ENCODE measurements around the gene PIGL. TPM values are rescaled to one million over a fixed set of nuclear protein-coding genes. Genes with fewer than 3 reads are reported as not detected.

The PIGL gene
- total and polyA plus RNA-seq, 2 of the 4 experiments (the other 2 are of a cell fraction) = 17.9 to 29.5 TPM

- no peak overlapping the region for H2BK15ac ChIP-seq (ENCODE audit: low read depth, low read length)
- no TSS peak for BruUV-seq (replicated peaks)
- CTCF ChIA-PET = interaction anchor here (0.6 kb wide), 1 partner anchor 118 kb away, joined by 3 read pairs; no protein-coding TSS in a partner anchor
- H2BK5ac ChIP-seq (ENCODE audit: low read depth, low read length, poor library complexity, severe bottlenecking) = no peak overlapping the region
- peaks cover 13% of the 10 kb centered on the region for H3K36me3 ChIP-seq (ENCODE audit: control insufficient read depth, insufficient read depth, low read length)
- no peak overlapping the region for H3K4me3 ChIP-seq (ENCODE audit: insufficient read depth, low read depth, low read length)
- no peak overlapping the region for H2AFZ ChIP-seq (replicated peaks; ENCODE audit: low read length, poor library complexity)
- H3K4ac ChIP-seq (ENCODE audit: low read depth, low read length) = no peak overlapping the region
- no peak overlapping the region for H4K91ac ChIP-seq (ENCODE audit: insufficient read depth, low read depth, low read length)
- H3K14ac ChIP-seq (replicated peaks; ENCODE audit: low read depth, low read length) = no peak overlapping the region
- H3K9me3 ChIP-seq (ENCODE audit: control insufficient read depth, insufficient read depth, low read length) = no peaks in the 10 kb centered on the region
- H3K4me1 ChIP-seq (ENCODE audit: control insufficient read depth, insufficient read depth, low read length) = no peaks in the 10 kb centered on the region; the same call in 1 of the 2 replicates
- H3K56ac ChIP-seq (ENCODE audit: extremely low read depth, insufficient read depth, low read length) = no peak overlapping the region
- H3K23ac ChIP-seq (ENCODE audit: low read depth, low read length) = no peak overlapping the region
- dilution Hi-C loops (cut with HindIII; ENCODE audit: low sequenced_read_pairs, unreplicated experiment) (no loop called here), intact Hi-C loops (cut with micrococcal nuclease) (no loop called here), in situ Hi-C loops (cut with MboI; ENCODE audit: low sequenced_read_pairs) (no loop called here)
- no peak overlapping the region for H2BK120ac ChIP-seq (ENCODE audit: low read depth, low read length)
- no peaks in the 10 kb centered on the region for H4K20me1 ChIP-seq (ENCODE audit: insufficient read depth, low read length)
- no peak overlapping the region for H2BK20ac ChIP-seq (ENCODE audit: low read depth, low read length)
- no peak overlapping the region for H3K18ac ChIP-seq (ENCODE audit: low read depth, low read length)
- H3K27me3 ChIP-seq (ENCODE audit: control insufficient read depth, insufficient read depth, low read length) = no peaks in the 10 kb centered on the region
- H4K5ac ChIP-seq (ENCODE audit: low read depth, low read length) = no peak overlapping the region
- no peak overlapping the region for H3K9ac ChIP-seq (ENCODE audit: low read depth, low read length)
- DNase-seq (no peak), ATAC-seq (ENCODE audit: low read depth) (no peak)
- WGBS, 2 experiments (ENCODE audit: extremely low coverage in 2 of 2, insufficient read length in 1 of 2) = no CpG with 5 or more reads among the region's 1 CpG
- H3K9me1 ChIP-seq (ENCODE audit: insufficient read depth, low read length) = peaks cover 8% of the 10 kb centered on the region; the same call in 1 of the 2 replicates
- H3K79me1 ChIP-seq (ENCODE audit: low read depth in 1 of 2, low read length in 2 of 2) = no peaks in the 10 kb centered on the region
- TF ChIP-seq USF2 (IDR thresholded peaks at IDR 0.05; ENCODE audit: low read depth, low read length) (no peak), RAD21 (IDR thresholded peaks at IDR 0.05; ENCODE audit: low read length) (no peak), MXI1 (IDR thresholded peaks at IDR 0.05; ENCODE audit: borderline replicate concordance, low read depth, low read length) (no peak), NFE2L2 (IDR thresholded peaks at IDR 0.05; ENCODE audit: low read depth, low read length) (no peak), RFX5 (IDR thresholded peaks at IDR 0.05; ENCODE audit: low read depth, low read length) (no peak), RCOR1 (IDR thresholded peaks at IDR 0.05; ENCODE audit: insufficient replicate concordance, low read length) (no peak), ELK1 (IDR thresholded peaks at IDR 0.05; ENCODE audit: borderline replicate concordance, low read depth, low read length) (no peak), SMC3 (IDR thresholded peaks at IDR 0.05; ENCODE audit: low read depth, low read length) (no peak), MAZ (IDR thresholded peaks at IDR 0.05; ENCODE audit: borderline replicate concordance, low read depth, low read length) (no peak), BHLHE40 (IDR thresholded peaks at IDR 0.05; ENCODE audit: low read depth, low read length) (no peak), CHD1 (IDR thresholded peaks at IDR 0.05; ENCODE audit: low read depth, low read length) (no peak), FOS (IDR thresholded peaks at IDR 0.05; ENCODE audit: low read depth, low read length) (no peak), POLR2A (IDR thresholded peaks at IDR 0.05; ENCODE audit: low read depth, low read length) (no peak), MAFK (IDR thresholded peaks at IDR 0.05; ENCODE audit: low read depth, low read length) (no peak)
- no peak overlapping the region for H3K4me2 ChIP-seq (ENCODE audit: low read depth, low read length)
- H3K27ac ChIP-seq (ENCODE audit: insufficient read depth, low read length) = no peak overlapping the region
- H2AK5ac ChIP-seq (ENCODE audit: low read depth, low read length) = no peak overlapping the region
- no peak overlapping the region for H4K8ac ChIP-seq (ENCODE audit: low read depth in 2 of 2, low read length in 2 of 2)
- POLR2A ChIA-PET (ENCODE audit: unreplicated experiment) = no interaction called here
- no peak overlapping the region for H2AK9ac ChIP-seq (replicated peaks; ENCODE audit: low read depth, low read length, poor library complexity)
Measured at GRCh38 chr17:16339402-16339801, 122.4 kb downstream of the PIGL start.
